Heart right ventricle (tissue), 16 donors: ENCODE results near the gene RP2. TPM values are rescaled to one million over a fixed set of nuclear protein-coding genes. Genes with fewer than 3 reads are reported as not detected.
A peak's percentile ranks its signal among the peaks of the same experiment; 100 is the strongest.

Experiments
- ATAC-seq, 8 donors: fragments of 200-7000 bp; cut with Tn5 transposase; one replicate each; pipeline ENCODE4 v1.9.1; 2020; ENCODE audit warnings: mild to moderate bottlenecking in 8 of 8, moderate library complexity in 8 of 8, moderate number of reproducible peaks in 1 of 8
- DNase-seq, 2 donors: peaks; one replicate each; pipeline ENCODE4 v3.0.0-alpha.2; 2020
- H3K27ac ChIP-seq, 10 donors: fragments of 200-600 bp; sonication (generic) in 2 of 10; one replicate each; pipeline versions ENCODE4 v1.5.0 to v1.8.0; 2020 to 2022; ENCODE audit warnings: mild to moderate bottlenecking in 3 of 10
- H3K27me3 ChIP-seq, 7 donors: fragments of 200-600 bp; one replicate each; pipeline ENCODE4 v1.8.0; 2021 to 2022; ENCODE audit warnings: mild to moderate bottlenecking in 2 of 7
- H3K36me3 ChIP-seq, 9 donors: fragments of 200-600 bp; sonication (generic) in 1 of 9; one replicate each; pipeline versions ENCODE4 v1.5.0 to v1.8.0; 2020 to 2022; ENCODE audit warnings: mild to moderate bottlenecking in 2 of 9
- H3K4me1 ChIP-seq, 9 donors: fragments of 200-600 bp; sonication (generic) in 1 of 9; one replicate each; pipeline versions ENCODE4 v1.5.0 to v1.8.0; 2020 to 2022; ENCODE audit warnings: mild to moderate bottlenecking in 4 of 9
- H3K4me3 ChIP-seq, 10 donors: fragments of 200-600 bp; sonication (generic) in 2 of 10; one replicate each; pipeline versions ENCODE4 v1.5.0 to v1.8.0; 2020 to 2022; ENCODE audit warnings: mild to moderate bottlenecking in 7 of 10, moderate library complexity in 2 of 10
- H3K9me3 ChIP-seq, 11 donors: fragments of 200-600 bp in 10 of 11; sonication (generic) in 2 of 11; one replicate each; pipeline versions ENCODE4 v1.5.0 to v1.8.0; 2013 to 2022; ENCODE audit warnings: mild to moderate bottlenecking in 2 of 11, control low read depth in 1 of 11, moderate library complexity in 1 of 11
- WGBS, 2 donors: extraction: QIAGEN DNeasy Blood & Tissue Kit; methylation state at CpG; one replicate each; pipeline ENCODE4 v1.1.7; 2013; ENCODE audit warnings: inconsistent platforms in 1 of 2; 5-methylcytosine and 5-hydroxymethylcytosine counted together
- intact Hi-C, 10 donors: fragments of 100-400 bp; cut with DNase I; formaldehyde crosslinking; loops; one replicate each; pipeline versions ENCODE4 v1.11.1 to v1.14.2; 2022
- polyA plus RNA-seq, 2 donors: library from polyadenylated mRNA; stranded (reverse); fragments of 200-250 nt; gene quantifications; one replicate each; pipeline ENCODE4 v1.2.3, GENCODE V29; 2013
- total RNA-seq, 10 donors: library from RNA; stranded (reverse); fragmentation: NEBNext Ultra II Directional in 3 of 10; extraction: Animal tissue kit (Norgen Biotek cat#: 25700) in 3 of 10; gene quantifications; one replicate each; pipeline versions ENCODE4 v1.2.1 to v1.2.4, GENCODE V29; 2021 to 2023
- TF ChIP-seq, protein P1 (sequence below), 9 donors: fragments of 200-600 bp; sonication (generic) in 2 of 9; IDR thresholded peaks; one replicate each; pipeline versions ENCODE4 v1.5.0 to v1.8.0; 2021 to 2022; ENCODE audit warnings: antibody characterized with exemption in 9 of 9, mild to moderate bottlenecking in 5 of 9, moderate library complexity in 1 of 9
- donor health status: Arrhythmogenic right ventricular cardiomyopathy.
- donor health status: ischemic (EF 13 %, LVEDD 7.1; RV severe dilation, severe dysfunction).
- donor health status: healthy with polysubstance abuse.
- donor health status: DM: no; HTN: yes; CAD: no.
- donor health status: DM: no; HTN: no; CAD: no.
- donor health status: ischemic (EF 25% LVEDD 6.9; RV normal size, moderate dysfunction).
- donor health status: ischemic (EF 25% LVEDD 5.7; RV mildly dilated, moderate dysfunction).
- donor health status: healthy.
- donor health status: DM: yes; HTN: yes; CAD: no.
- donor health status: Ischemic cardiomyopathy.
- donor health status: ischemic (EF 35%, LVEDD 5.7; RV mildly dilated, moderate dysfunction).
- donor health status: nonischemic (EF 11% LVEDD 7.7; RV severe dilation, severe dysfunction).
- donor health status: DM: yes; HTN: yes; CAD: no.
- donor health status: PGD.
- donor health status: ischemic (EF 29% LVEDD 5.4; RV normal size, mild dysfunction).
- donor health status: nonischemic (EF 23%, LVEDD 6.1; RV moderate dilation, normal function).

The RP2 gene
- total and polyA plus RNA-seq, 12 donors: 2.2 to 5.8 (median 2.9) TPM

GRCh38 chrX:46792810-46793188, 44.0 kb upstream of the RP2 start:
- 68 to 71% methylated on average over 4 of the region's 4 CpGs for WGBS, 2 donors
- Histone ChIP-seq H3K27ac (peak overlapping the region in 1 of 10 donors; percentile 81), H3K4me3 (no peak overlapping the region), H3K36me3 (no peaks in the 10 kb centered on the region), H3K27me3 (peaks cover 0 to 8% (median 0%) of the 10 kb centered on the region in 7 donors), H3K9me3 (no peaks in the 10 kb centered on the region), H3K4me1 (peaks cover 0 to 18% (median 0%) of the 10 kb centered on the region in 9 donors)
- DNase-seq (no peak), ATAC-seq (no peak)
- TF ChIP-seq, protein P1, sequence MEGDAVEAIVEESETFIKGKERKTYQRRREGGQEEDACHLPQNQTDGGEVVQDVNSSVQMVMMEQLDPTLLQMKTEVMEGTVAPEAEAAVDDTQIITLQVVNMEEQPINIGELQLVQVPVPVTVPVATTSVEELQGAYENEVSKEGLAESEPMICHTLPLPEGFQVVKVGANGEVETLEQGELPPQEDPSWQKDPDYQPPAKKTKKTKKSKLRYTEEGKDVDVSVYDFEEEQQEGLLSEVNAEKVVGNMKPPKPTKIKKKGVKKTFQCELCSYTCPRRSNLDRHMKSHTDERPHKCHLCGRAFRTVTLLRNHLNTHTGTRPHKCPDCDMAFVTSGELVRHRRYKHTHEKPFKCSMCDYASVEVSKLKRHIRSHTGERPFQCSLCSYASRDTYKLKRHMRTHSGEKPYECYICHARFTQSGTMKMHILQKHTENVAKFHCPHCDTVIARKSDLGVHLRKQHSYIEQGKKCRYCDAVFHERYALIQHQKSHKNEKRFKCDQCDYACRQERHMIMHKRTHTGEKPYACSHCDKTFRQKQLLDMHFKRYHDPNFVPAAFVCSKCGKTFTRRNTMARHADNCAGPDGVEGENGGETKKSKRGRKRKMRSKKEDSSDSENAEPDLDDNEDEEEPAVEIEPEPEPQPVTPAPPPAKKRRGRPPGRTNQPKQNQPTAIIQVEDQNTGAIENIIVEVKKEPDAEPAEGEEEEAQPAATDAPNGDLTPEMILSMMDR (IDR thresholded peaks at IDR 0.05): no peak
- intact Hi-C loops: loop anchor here in 1 of 10 donors (5.0 kb wide), 1 partner anchor 35 kb away; the partner anchor contains the start of gene SLC9A7

DNA sequence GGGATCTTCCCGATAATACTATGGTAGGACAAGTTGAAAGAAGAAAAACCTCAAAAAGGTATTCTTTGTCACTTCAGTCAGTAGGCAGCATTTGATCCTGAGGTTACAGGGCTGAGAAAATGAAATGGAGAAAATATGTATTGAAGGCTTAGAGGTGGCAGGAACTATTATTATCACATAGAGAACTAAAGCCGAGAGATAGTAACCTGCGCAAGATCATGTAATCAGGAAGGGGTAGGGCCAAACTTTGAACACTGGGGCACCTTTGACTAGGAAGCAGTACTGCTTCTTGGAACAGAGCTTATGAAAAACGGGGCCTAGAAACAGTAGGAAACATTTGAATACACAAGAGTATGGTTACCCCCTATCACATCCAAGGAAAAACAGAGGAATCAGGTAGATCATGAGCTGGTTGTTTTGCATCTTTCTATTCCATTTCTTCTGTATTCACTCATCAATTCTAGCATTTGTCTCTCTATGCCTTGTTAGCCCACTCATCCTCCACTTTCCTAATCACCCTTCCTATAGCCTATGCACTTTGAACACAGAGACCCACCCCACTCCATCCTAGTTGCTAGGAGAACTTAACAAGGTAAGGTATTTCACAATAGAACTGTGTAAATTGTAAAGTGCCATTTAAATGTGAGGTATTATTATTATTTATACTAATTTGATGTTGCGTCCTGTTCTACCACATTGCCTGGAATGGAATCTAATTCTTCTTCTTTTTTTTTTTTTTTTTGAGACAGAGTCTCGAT, 43.3 kb upstream of the RP2 start:
- Histone ChIP-seq H3K27me3 (peaks cover 0 to 10% (median 0%) of the 10 kb centered on the region in 7 donors), H3K4me1 (peaks cover 0 to 18% (median 0%) of the 10 kb centered on the region in 9 donors), H3K4me3 (no peak overlapping the region), H3K36me3 (no peaks in the 10 kb centered on the region), H3K9me3 (no peaks in the 10 kb centered on the region), H3K27ac (peak overlapping the region in 1 of 10 donors; percentile 81)
- intact Hi-C loops: loop anchor here in 1 of 10 donors (5.0 kb wide), 1 partner anchor 36 kb away; the partner anchor contains the start of gene SLC9A7
- 83 to 86% methylated on average over 5 to 6 of the region's 6 CpGs for WGBS, 2 donors
- DNase-seq (no peak), ATAC-seq (no peak)
- TF ChIP-seq, protein P1 (IDR thresholded peaks at IDR 0.05): no peak

GRCh38 chrX:46796574-46797191, 40.2 kb upstream of the RP2 start:
- no peak overlapping the region for H3K27ac ChIP-seq
- H3K9me3 ChIP-seq: no peaks in the 10 kb centered on the region
- TF ChIP-seq, protein P1 (IDR thresholded peaks at IDR 0.05): peak; percentile 42 to 81 (median 72)
- H3K27me3 ChIP-seq: peaks cover 0 to 17% (median 0%) of the 10 kb centered on the region in 7 donors
- peak in 7 of 8 donors; percentile 49 to 83 (median 67) for ATAC-seq
- 48 to 50% methylated on average over 8 of the region's 8 CpGs for WGBS, 2 donors
- H3K4me1 ChIP-seq: peaks cover 0 to 16% (median 0%) of the 10 kb centered on the region in 9 donors
- intact Hi-C loops: loop anchor here in 8 of 10 donors (1.0 to 5.0 kb wide), 4 partner anchors 37 to 239 kb away; partner anchors contain the start of gene SLC9A7 (in 8 of the 8)
- no peaks in the 10 kb centered on the region for H3K36me3 ChIP-seq
- DNase-seq: peak; percentile 65 to 66
- H3K4me3 ChIP-seq: no peak overlapping the region

- H3K4me3 ChIP-seq: no peak overlapping the region
- ATAC-seq (no peak), DNase-seq (no peak)
- H3K4me1 ChIP-seq: no peaks in the 10 kb centered on the region
- H3K27ac ChIP-seq: no peak overlapping the region
- H3K36me3 ChIP-seq: no peaks in the 10 kb centered on the region
- 65 to 71% methylated on average over 3 of the region's 3 CpGs for WGBS, 2 donors
- TF ChIP-seq, protein P1 (IDR thresholded peaks at IDR 0.05): no peak
- intact Hi-C loops: no loop called here
- H3K27me3 ChIP-seq: peaks cover 0 to 12% (median 0%) of the 10 kb centered on the region in 7 donors
- no peaks in the 10 kb centered on the region for H3K9me3 ChIP-seq
These were observed 33.7 kb upstream of the RP2 start for GRCh38 chrX:46803140-46803539.
